ENCODE results near the gene ASIC4.

Gene ASIC4

DNA sequence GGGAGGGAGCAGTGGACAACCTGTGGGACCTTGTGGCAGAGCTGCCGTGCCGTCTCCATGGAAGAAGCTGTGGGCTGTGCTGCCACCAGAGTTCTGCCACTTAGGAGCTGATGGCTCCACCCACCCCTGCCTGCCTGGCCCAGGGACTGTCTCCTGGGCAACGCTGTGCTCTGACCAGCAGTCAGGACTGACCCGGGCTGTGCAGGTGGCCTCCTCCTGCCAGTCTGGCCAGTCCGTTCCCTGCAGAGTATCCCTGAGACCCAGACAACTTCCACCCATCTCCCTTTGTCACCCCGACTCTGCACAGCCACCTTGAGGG is 12.8 kb downstream of the ASIC4 start:
- TF ChIP-seq, protein P1, sequence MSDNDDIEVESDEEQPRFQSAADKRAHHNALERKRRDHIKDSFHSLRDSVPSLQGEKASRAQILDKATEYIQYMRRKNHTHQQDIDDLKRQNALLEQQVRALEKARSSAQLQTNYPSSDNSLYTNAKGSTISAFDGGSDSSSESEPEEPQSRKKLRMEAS (IDR thresholded peaks at IDR 0.05; ENCODE audit: low read depth, low read length), result no peak
- TF ChIP-seq MYC (IDR thresholded peaks at IDR 0.05; ENCODE audit: low read depth, low read length) (no peak), POLR2A (IDR thresholded peaks at IDR 0.05; ENCODE audit: extremely low read depth, insufficient read length) (no peak)
- TF ChIP-seq, protein P2, sequence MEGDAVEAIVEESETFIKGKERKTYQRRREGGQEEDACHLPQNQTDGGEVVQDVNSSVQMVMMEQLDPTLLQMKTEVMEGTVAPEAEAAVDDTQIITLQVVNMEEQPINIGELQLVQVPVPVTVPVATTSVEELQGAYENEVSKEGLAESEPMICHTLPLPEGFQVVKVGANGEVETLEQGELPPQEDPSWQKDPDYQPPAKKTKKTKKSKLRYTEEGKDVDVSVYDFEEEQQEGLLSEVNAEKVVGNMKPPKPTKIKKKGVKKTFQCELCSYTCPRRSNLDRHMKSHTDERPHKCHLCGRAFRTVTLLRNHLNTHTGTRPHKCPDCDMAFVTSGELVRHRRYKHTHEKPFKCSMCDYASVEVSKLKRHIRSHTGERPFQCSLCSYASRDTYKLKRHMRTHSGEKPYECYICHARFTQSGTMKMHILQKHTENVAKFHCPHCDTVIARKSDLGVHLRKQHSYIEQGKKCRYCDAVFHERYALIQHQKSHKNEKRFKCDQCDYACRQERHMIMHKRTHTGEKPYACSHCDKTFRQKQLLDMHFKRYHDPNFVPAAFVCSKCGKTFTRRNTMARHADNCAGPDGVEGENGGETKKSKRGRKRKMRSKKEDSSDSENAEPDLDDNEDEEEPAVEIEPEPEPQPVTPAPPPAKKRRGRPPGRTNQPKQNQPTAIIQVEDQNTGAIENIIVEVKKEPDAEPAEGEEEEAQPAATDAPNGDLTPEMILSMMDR (IDR thresholded peaks at IDR 0.05; ENCODE audit: low read depth, low read length), result no peak
- DNase-seq (ENCODE audit: low read depth), result no peak

DNA sequence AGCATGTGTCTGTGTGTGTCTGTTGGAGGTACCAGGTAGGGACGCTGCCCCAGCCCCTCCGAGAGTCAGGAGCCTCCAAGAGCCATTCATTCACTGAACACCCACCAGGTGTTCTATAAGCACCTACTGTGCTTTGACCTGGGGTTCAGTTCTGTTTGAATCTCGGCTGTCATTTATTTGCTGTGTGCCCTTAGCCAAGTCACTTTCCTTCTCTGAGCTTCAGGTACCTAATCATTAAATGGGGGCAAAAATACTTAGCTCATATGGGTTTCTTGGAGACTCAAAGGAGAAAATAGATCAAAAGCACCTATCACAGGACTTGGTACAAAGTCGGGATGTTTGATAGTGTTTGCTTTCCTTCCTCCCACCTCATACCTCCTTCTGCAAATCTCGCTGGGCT is 13.2 kb downstream of the ASIC4 start:
- DNase-seq (ENCODE audit: low read depth), result no peak
- TF ChIP-seq, protein P2 (IDR thresholded peaks at IDR 0.05; ENCODE audit: low read depth, low read length), result no peak
- no peak for TF ChIP-seq MYC (IDR thresholded peaks at IDR 0.05; ENCODE audit: low read depth, low read length)
- no peak for TF ChIP-seq POLR2A (IDR thresholded peaks at IDR 0.05; ENCODE audit: extremely low read depth, insufficient read length)
- TF ChIP-seq, protein P1 (IDR thresholded peaks at IDR 0.05; ENCODE audit: low read depth, low read length), result no peak
- H3K4me3 ChIP-seq (ENCODE audit: low read depth, low read length), result no peak overlapping the region

More for the DNA sequence above, 12.8 kb downstream of the ASIC4 start:
- no peak overlapping the region for H3K4me3 ChIP-seq (ENCODE audit: low read depth, low read length)

DNA sequence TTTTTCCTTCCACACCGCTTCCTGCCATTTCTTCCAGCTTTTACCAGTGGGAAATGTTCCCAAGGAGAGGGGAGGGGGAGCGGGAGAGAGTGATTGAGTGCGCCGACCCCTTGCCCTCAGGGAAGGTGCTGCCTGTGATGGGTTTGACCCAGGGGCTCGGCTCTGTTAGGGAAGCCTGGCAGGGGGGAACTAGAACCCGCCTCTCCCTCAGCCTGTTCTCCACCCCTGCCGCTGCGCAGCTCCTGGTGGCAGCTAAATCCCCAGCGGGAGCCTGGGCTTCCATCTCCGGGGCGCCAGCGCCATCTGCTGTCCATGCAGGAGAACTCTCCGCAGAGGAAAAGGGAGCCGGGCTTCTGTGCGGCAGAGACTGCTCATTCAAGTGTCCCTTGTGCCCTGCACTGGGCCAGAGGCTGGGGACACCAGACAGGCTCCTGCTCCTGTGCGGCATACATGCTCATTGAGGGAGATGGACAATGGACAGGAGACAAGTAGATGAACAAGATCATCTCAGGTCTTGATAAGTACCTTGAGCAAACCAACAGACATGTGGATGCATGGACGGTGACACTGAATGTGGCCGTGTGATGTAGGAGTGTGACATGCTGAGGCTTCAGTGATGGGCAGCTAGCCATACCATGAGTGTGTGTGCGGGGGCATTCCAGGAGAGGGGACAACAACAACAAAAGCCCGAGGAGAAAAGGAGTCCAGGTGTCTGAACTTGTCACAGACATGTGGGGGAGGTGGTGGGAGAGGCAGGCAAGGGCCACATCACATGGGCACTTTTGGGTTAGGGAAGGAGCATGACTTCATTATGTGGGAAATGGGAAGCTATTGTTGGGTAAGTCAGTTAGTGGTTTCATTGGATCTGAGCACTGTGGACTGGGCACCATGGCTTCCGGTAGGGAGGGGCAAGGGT is 16.0 kb downstream of the ASIC4 start:
- DNase-seq (ENCODE audit: low read depth), result peak; percentile 90
- H3K4me3 ChIP-seq (ENCODE audit: low read depth, low read length), result no peak overlapping the region
- TF ChIP-seq, protein P2 (IDR thresholded peaks at IDR 0.05; ENCODE audit: low read depth, low read length), result peak; percentile 96
- TF ChIP-seq POLR2A (IDR thresholded peaks at IDR 0.05; ENCODE audit: extremely low read depth, insufficient read length), result no peak
- TF ChIP-seq, protein P1 (IDR thresholded peaks at IDR 0.05; ENCODE audit: low read depth, low read length), result no peak; the same call in 1 of the 2 replicates
- no peak for TF ChIP-seq MYC (IDR thresholded peaks at IDR 0.05; ENCODE audit: low read depth, low read length)

DNA sequence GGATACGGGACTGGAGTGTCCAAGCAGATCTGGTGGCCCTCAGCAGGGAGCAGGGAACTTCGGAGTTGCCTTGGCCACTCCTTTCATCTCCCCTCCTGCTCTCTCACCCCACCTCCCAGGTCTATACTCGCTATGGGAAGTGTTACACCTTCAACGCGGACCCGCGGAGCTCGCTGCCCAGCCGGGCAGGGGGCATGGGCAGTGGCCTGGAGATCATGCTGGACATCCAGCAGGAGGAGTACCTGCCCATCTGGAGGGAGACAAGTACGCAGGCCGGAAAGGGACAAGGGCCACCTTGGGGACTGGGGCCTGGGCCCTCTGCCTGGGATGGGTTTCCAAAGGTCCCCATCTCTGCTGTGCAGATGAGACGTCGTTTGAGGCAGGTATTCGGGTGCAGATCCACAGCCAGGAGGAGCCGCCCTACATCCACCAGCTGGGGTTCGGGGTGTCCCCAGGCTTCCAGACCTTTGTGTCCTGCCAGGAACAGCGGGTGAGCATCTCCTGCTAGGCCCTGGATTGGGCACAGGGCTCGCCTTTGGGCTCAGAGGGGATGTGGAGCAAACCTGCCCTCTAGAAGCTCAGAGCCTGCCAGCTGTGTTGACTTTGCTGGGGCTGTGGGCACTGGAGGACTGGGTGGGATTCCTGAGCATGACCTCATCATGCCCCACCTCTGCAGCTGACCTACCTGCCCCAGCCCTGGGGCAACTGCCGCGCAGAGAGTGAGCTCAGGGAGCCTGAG is 17.5 kb downstream of the ASIC4 start:
- no peak overlapping the region for H3K4me3 ChIP-seq (ENCODE audit: low read depth, low read length)
- no peak for TF ChIP-seq MYC (IDR thresholded peaks at IDR 0.05; ENCODE audit: low read depth, low read length)
- no peak for TF ChIP-seq POLR2A (IDR thresholded peaks at IDR 0.05; ENCODE audit: extremely low read depth, insufficient read length)
- TF ChIP-seq, protein P2 (IDR thresholded peaks at IDR 0.05; ENCODE audit: low read depth, low read length), result no peak
- TF ChIP-seq, protein P1 (IDR thresholded peaks at IDR 0.05; ENCODE audit: low read depth, low read length), result no peak
- no peak for DNase-seq (ENCODE audit: low read depth)

DNA sequence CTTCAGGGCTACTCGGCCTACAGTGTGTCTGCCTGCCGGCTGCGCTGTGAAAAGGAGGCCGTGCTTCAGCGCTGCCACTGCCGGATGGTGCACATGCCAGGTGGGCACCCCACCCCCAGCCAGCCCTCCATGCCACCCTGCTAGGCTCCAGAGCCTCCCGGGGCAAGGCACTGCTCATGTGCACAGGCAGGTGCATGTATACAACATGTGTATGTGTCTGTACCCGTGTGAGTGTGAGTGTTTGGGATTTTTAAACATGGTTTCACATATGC is 18.0 kb downstream of the ASIC4 start:
- DNase-seq (ENCODE audit: low read depth), result no peak
- no peak overlapping the region for H3K4me3 ChIP-seq (ENCODE audit: low read depth, low read length)
- no peak for TF ChIP-seq POLR2A (IDR thresholded peaks at IDR 0.05; ENCODE audit: extremely low read depth, insufficient read length)
- TF ChIP-seq, protein P2 (IDR thresholded peaks at IDR 0.05; ENCODE audit: low read depth, low read length), result no peak
- no peak for TF ChIP-seq MYC (IDR thresholded peaks at IDR 0.05; ENCODE audit: low read depth, low read length)
- TF ChIP-seq, protein P1 (IDR thresholded peaks at IDR 0.05; ENCODE audit: low read depth, low read length), result no peak
